SKM-1 treated with dmso at 0.1 percent for 144 hours (cell line): Measurements from ENCODE around the gene ASXL2.
A peak's percentile ranks its signal among the peaks of the same experiment; 100 is the strongest.
"Not testable (repeated sequence)": the region's sequence is repeated elsewhere in the genome, so short reads cannot be mapped to it uniquely, and the experiment has no call there.

ENCODE experiments used
- DNase-seq: peaks from one replicate; lab custom pipeline; 2025; ENCODE audit not compliant: unreplicated experiment; lab: John Stamatoyannopoulos, UW

The ASXL2 gene

GRCh38 chr2:25742501-25742900 lies 135.8 kb downstream of the ASXL2 start:
- no peak for DNase-seq

- no peak for DNase-seq
These were observed 137.4 kb downstream of the ASXL2 start for GRCh38 chr2:25740810-25741381.

- no peak for DNase-seq
These were observed 139.6 kb downstream of the ASXL2 start for GRCh38 chr2:25738383-25739343.

- no peak for DNase-seq
These were observed 141.3 kb downstream of the ASXL2 start for GRCh38 chr2:25736899-25737515.

- no peak for DNase-seq
These were observed 142.5 kb downstream of the ASXL2 start for GRCh38 chr2:25735835-25736234.

GRCh38 chr2:25728559-25728958 lies 149.7 kb downstream of the ASXL2 start:
- DNase-seq, result no peak

GRCh38 chr2:25726522-25726921 lies 151.8 kb downstream of the ASXL2 start:
- no peak for DNase-seq

- no peak for DNase-seq
These were observed 152.4 kb downstream of the ASXL2 start for GRCh38 chr2:25725877-25726276.

GRCh38 chr2:25724756-25725155 lies 153.5 kb downstream of the ASXL2 start:
- no peak for DNase-seq

GRCh38 chr2:25722224-25722623 lies 156.1 kb downstream of the ASXL2 start:
- DNase-seq, result no peak

- DNase-seq, result no peak
These were observed 157.7 kb downstream of the ASXL2 start for GRCh38 chr2:25720575-25720974.

GRCh38 chr2:25714740-25715139 lies 163.5 kb downstream of the ASXL2 start:
- peak; percentile 4 for DNase-seq

GRCh38 chr2:25712455-25712854 lies 165.8 kb downstream of the ASXL2 start:
- DNase-seq, result peak; percentile 25

GRCh38 chr2:25711675-25712354 lies 166.5 kb downstream of the ASXL2 start:
- peak; percentile 7 for DNase-seq

- no peak for DNase-seq
These were observed 167.5 kb downstream of the ASXL2 start for GRCh38 chr2:25710750-25711149.

- no peak for DNase-seq
These were observed 168.9 kb downstream of the ASXL2 start for GRCh38 chr2:25709349-25709748.

GRCh38 chr2:25707927-25708590 lies 170.2 kb downstream of the ASXL2 start:
- DNase-seq, result no peak

- not testable (repeated sequence) for DNase-seq
These were observed 172.7 kb downstream of the ASXL2 start for GRCh38 chr2:25705575-25705974.

GRCh38 chr2:25701801-25702200 lies 176.5 kb downstream of the ASXL2 start:
- DNase-seq, result no peak

GRCh38 chr2:25700221-25700660 lies 178.0 kb downstream of the ASXL2 start:
- peak; percentile 13 for DNase-seq

- DNase-seq, result no peak
These were observed 179.1 kb downstream of the ASXL2 start for GRCh38 chr2:25699216-25699615.
